Suppressor macrophage treated with lipopolysaccharide for 4 hours (primary cell): Measurements from ENCODE around the gene HSF5.
"Not testable (repeated sequence)": the region's sequence is repeated elsewhere in the genome, so short reads cannot be mapped to it uniquely, and the experiment has no call there.

ENCODE experiments used
- DNase-seq: peaks from one replicate; pipeline ENCODE4 v3.0.0-alpha.2; 2020

The HSF5 gene

DNA sequence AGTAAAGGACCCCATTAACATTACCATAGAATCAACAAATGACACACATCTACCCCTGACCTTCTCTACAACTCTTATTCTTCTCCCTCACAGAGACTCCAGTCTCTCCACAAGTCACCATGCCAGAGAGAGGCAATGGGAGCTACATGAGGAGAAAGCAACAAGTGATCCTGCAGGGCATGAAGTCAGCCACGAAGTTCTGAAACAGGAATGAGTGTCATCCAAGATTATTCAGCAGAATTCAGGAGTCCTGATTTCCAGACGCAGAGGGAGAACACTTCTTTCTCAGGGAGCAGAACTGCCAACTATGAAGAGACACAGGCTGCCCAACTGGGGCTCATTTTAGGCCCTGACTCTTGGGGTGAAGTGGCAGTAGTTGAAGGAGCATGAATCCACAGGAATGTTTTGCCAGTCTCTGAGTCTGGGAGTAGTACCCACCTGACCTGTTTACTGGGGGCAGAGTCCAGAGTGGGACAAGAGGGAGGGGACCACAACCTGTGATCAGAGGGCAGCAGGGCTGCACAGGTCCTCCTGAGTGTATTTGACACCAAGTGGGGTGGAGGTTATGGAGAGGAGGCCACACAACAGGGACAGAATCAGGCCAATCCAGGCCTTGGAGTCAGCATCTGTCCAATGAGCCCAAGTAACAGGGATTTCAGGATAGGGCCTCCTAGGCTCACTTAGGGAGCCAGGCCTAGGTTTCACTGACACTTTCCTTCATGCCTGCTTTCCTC is 28.6 kb upstream of the HSF5 start:
- DNase-seq: no peak

DNA sequence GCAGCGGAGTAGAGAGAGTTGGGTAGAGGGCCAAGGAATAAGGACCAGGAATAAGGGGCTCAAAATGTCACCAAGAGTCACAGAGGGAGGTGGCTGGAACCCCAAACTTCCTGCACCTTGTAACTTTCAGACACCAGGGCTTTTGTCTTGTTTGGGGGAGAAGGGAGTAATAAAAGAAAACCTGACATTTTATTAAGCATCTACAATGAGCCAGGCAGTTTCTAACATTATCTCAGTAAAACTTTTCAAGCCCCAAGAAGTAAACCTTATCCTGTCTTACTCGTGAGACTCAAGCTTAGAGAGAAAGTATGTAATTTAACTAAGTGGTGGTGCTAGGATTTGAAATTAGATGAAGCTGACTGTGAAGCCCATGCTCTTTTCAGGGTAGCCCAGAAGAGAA is 27.1 kb upstream of the HSF5 start:
- DNase-seq: no peak

DNA sequence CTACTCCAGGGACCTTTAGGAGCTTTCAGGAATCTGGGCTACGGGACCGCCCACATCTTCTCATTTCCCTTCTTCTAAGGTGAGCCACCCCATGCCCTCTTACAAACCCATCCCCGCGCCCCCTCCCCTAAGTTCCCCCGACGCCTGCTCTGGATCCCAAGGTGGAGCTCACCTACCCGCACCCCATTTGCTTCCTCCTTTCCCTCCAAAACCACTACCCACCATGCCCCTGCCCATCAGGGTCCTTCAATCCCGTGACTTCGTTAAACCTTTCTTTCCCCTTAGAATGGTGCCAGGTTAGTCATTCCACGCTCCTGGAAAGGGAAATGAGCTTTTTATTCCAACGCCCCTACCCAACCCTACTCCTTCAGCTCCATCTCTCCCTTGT is 26.6 kb upstream of the HSF5 start:
- DNase-seq: no peak

DNA sequence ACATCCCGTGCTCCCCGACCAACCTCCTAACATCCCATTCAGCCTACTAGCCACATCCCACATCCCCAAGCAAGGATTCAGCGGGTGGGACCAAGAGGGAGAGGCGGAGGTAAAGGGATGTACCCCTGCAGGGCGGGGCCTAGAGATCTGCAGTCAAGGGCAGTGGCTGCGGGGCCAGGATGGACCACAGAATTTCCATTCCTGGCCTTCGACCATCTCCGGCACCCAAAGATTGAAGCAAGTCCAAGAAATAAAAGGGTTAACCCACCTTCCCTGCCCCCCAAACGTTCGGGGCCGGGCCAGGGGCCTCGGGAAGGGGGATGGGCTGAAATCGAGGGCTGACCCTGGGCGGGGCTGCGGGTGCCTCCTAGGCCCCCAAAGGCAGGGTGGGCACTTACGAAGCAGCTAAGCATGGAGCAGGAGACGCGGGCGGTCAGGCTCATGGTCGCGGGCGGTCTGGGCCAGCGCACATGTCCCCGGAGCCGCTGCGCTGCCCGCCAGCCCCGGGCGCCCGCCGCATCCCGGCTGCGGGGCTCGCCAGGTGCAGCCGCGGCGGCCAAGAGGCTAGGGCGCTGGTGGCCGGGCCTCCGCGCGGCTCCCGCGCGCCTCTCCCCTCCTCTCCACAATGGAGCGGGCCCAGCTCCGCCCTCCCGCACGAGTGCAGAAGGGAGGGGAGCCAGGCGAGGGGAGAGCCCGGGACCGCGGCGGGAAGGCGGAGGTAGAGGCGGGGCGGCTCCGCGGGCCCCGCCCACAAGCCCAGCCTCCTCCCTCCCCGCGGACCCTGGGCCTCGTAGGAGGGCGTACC is 26.0 kb upstream of the HSF5 start, which contains the start of gene MTMR4:
Gene MTMR4 (minus strand): TSS at position 674 of the 805 bp plus-strand sequence. CDS start 231 bp downstream, at position 443.
- DNase-seq: peak; percentile 76

DNA sequence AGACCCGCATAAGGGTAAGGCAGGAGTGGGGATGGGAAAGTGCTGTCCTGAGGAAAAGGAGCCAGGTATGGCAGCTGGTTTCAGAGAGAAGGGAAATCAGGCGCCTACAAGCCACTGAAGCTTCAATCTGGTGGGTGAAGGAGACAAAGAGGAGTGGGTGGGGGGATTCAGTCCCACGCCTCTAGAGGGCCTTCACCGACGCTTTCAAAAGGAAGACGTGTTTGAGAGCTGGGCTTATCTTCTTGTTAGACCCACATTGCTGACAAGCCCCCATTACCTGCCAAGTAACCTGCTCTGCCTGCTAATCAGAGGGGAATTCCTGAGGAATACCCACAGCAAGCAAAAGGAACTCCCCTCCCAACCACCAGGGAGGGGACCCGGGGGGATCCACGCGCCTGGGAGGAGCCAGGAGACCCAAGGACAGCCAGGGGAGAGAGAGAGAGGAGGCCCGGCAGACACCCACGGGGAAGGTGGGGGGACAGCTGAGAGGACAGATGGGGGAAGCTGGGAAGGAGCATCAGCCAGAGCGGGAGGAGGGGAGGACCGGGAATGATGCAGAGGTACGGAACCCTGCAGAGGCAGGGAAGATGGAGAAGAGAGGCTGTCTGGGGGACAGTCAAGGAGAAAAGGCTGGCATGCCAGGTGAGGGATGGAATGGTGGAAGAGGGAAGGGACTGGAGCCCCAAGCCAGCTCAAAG is 25.2 kb upstream of the HSF5 start:
- no peak for DNase-seq

DNA sequence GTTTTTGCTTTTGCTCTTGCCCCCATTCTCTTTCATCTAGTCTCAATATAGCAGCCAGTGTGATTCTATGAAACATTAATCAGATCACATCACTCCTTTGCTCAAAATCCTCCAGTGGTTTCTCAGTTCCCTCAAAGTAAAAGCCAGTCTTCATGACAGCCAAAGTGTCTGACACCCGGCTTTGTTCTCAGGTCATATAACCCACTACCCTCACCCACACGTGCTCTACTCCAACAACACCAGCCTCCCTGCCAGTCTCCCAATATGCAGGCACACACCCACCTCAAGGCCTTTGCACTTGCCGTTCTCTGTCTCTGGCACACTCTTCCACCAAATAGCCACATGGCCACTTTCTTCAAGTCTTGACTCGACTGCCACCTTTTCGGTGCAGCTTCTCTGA is 21.9 kb upstream of the HSF5 start:
- no peak for DNase-seq

DNA sequence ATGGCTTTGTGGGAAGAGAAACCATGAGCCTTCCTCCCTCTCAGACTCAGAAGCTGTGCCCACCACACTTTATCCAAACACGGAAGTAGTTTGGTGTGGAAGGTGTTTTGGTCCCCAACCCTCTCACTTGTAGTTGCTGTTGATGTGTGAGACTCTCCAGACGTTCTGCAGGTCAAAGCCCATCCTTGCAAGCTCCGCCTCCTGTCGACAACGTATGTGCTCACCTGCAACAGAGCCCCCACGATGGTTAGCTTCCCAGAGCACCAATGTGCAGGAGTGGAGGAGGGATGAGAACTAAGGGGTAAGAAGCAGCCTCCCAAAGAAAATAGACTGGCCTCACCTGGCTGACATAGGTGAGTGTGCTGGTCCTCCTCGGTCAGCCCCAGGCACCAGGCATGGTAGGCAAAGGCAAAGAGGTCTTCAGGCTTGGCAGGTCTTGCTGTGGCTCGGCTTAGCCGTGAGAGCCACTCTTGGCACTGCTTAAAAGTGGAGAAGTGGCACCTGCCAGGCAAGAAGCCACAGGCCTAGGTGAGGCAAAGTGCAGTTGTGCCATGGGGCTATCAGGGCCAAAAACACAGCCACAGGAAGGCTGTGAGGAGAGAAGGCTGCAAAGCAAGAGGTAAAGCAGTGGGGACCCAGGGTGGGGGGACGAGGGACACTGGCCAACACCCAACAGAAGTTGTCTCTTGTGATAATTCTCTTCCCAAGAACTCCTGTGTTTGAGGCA is 20.3 kb upstream of the HSF5 start:
- no peak for DNase-seq

DNA sequence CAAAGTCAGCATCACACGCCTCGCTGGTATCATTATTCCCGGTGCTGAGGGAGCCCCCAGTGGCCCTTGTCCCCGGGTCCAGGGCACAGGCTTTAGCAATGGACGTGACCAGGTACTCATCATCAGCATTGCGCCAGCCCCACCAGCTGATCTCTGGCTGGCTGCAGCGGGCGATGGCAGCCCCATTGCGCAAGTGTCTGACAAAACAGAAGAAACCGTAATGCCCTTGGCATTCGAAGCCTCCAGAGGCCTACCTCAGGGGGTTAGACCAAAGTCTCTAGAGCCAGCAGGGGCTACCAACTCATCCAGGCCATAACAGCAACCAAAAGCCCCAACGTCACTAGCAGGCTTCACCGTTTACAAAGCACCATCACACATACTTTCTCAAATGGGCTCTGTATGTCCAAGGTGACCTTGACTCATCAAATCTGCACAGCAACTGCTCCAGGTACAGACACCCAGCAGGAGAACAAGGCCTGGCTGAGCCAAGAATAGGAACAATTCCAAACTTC is 19.0 kb upstream of the HSF5 start:
- peak; percentile 71 for DNase-seq

DNA sequence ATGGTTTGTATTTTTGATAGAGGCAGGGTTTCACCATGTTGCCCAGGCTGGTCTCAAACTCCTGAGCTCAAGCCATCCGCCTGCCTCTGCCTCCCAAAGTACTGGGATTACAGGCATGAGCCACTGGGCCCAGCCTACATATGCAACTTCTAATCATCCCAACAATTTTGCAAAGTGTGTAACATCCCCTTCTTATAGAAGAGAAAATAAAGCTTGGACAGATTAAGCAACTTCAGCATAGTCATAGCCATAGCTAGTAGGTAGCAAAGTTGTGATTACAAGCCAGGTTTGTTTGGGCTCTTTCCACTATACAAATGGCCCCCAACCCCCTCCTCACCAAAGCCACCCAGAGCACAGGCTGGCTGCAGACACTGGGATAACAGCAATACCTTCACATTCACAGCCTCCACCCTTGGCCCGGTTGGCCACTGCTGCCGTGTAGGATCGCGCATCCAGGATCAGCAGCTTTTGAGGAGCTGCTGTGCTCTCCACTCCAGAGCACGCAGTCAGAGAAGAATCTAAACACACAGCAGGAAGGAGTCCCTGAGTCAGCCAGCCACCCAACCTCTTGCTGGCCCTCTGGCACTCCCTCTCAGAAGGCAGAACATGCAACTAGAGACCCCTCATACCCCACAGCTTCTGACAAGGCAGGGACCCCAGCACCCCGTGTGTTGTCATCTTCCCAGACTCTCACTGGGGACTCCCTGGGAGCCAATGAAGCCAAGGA is 18.3 kb upstream of the HSF5 start:
- DNase-seq: no peak

DNA sequence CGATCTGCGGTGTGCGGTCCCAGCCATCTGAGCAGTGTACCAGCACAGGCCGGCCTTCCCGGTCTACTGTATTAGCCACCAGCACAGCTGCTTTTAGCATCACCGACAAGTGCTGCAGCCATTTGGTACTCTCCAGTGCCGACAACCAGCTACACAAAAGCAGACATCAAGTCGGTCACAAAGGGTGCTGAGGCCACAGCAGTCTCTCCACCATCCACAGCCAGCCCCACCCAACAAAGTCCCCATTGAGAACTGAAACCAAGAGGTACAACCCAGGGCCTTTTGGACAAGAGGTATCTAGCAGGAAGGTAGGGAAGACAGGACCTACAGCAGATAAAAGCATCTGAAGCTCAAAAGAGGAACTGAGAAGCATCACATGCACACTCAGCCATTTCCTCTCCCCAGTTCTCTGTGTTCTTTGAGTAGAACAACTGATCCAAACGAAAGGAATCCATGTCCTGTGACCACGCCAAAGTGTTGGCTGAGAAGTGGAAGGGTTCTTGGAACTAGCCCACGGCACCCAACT is 16.7 kb upstream of the HSF5 start:
- DNase-seq: peak; percentile 55

DNA sequence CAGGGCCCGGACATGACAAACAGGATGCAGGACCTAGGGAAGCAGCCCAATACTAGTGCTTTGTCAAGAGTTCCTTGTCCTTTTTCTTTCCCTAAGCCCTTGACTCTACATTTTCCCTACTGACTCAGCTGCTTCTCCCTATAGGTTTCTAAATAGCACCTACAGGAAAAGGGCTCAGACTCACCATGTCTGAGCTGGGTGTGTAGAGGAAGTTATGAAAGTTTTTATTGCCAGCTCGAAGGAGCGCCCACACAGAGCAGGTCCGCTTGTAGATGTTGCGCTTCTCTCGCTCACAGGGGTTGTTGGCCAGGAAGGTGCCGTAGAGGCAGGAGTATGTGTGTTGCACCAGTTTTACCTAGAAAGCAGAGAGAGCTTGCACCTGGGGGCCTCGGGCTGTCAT is 15.7 kb upstream of the HSF5 start:
- peak; percentile 26 for DNase-seq

DNA sequence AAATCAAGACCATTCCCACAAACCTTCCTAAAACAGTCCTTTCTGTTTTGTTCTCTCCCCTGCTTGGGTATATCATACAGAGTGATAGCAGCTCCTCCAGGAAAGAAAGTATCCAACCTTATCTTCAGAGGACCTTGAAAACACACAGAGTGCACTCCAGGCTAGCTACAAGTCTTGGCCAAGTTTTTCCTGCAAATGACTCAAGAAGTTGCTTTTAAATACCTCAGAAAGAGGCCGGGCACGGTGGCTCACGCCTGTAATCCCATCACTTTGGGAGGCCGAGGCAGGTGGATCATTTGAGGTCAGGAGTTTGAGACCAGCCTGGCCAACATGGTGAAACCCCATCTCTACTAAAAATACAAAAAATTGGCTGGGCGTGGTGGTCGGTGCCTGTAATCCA is 14.9 kb upstream of the HSF5 start:
- DNase-seq: not testable (repeated sequence)

DNA sequence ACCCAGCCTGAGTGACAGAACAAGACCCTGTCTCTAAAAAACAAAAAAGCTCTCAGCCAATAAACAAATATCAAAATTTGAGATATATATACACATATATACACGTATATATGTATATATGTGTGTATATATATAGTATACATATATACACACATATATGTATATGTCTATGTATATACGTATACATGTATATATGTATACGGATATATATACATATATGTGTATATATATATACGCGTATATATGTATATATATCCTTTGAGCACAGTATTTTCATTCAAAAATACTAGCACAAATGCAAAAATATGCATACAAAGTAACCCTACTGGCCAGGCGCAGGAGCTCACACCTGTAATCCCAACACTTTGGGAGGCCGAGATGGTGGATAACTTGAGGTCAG is 13.2 kb upstream of the HSF5 start:
- no peak for DNase-seq

DNA sequence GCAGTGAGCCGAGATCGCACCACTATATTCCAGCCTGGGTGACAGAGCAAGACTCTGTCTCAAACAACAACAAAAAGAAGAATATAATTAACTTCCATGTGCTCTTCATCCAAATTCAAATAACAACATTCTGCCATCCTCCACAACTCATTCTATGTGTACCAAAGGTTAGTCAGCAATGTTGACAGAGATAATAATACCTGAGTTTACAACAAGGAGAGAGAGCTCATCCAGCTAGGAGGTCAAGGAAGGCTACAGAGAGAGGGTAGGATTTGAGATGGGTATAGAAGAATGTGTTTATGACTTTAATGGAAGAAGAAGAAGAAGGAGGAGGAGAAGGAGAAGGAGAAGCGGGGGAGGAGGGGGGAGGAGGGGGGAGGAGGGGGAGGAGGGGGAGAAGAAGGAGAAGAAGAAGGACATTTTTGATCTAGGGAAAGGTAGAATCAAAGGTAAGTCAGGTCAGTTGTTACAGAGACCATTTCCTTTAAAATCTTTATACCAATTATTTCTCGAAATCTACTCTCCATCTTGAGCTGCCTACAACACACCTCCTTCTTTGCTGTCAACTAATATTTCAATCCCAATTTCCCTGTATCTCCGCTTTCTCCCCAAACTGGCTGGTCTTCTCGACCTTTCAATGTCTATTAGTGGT is 10.1 kb upstream of the HSF5 start:
- no peak for DNase-seq

DNA sequence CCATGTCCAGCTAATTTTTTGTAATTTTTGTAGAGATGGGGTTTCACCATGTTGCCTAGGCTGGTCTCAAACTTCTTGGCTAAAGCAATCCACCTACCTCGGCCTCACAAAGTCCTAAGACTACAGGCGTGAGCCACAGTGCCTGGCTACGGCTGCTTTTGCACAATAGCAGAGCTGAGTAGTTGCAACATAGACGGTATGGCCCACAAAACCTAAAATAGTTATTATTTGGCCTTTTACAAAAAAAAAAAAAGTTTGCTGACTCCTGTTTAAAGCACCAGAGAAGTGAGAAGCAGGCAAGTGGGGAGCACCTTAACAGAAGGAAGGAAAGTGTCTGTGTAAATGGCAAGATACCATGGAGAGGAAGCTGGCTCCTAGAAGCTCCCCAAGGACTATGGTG is 5.3 kb upstream of the HSF5 start:
- no peak for DNase-seq

DNA sequence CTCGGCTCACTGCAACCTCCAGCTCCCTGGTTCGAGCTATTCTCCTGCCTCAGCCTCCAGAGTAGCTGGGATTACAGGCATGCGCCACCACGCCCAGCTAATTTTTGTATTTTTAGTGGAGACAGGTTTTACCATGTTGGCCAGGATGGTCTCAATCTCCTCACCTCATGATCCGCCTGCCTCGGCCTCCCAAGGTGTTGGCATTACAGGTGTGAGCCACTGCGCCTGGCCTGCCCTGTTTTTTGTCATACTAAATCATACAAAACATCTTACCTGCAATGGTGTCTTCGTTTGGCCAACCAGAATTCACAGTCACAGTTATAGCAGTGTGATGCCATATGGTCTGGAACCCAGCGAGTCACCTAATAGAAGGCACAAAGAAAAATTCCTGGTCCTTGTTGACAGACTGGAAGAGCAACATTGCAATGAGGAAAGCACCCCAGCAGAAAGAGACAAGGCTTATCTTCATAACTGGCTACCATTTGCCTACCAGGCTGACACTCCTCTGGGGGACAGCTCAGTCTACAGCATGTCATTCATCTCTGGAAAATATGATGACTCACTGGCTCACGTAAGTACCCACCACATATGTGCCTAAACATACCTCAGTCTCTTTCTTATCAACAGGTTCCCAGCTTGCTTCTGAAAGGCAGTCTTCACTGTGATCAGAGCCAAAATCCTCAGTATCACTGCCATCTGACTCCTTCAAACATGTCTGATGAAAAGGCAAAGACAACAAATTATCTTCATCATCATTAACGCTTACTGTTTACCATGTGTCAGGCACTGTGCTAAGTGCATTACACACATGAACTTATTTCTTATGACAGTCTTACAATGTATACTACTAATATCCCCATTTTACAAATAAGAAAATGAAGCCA is 4.3 kb upstream of the HSF5 start:
- no peak for DNase-seq

DNA sequence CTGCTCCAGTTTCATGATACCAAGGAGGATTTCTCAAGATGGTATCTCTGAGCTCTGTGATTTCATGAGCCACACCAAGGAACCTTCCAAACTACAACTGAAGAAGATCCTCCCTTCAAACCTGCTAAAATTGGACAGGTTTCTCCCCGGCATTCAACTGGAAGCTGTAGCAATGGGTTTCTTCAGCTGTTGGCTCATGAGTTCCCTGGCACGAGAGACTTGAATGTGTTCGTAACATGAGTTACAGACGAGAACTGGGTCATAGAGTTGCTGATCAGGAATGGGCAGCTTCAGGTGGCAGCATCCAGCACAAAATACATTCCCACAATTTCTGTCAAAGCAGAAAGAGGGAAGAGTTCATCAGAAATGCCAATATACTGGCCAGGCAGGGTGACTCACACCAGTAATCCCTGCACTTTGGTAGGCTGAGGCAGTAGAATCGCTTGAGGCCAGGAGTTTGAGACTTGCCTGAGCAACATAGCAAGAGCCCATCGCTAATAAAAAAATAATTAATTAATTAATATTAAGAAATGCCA is 3.4 kb upstream of the HSF5 start:
- DNase-seq: no peak

DNA sequence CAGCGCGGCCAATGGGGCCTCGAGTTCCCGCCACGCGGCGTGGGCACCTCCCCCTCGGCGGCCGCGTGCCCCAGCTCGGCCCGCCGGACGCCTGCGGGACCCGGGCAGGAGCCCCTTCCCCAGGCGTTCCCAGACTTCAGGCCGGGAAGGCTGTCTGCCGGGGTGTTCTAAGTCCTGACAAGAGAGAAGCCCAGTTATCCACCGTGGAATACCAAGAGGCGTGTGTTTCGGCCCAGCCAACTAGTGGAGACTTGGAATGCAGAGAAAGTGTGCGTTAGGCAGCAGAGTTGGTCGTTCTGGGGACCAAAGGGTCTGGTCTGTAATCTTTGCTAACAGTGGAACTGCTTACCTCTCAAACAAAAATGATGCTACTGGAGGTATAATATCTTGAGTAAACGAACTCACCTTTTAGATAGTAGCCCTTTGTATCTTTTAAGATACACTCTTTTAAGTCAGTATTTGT is 251 bp upstream of the HSF5 start:
- DNase-seq: no peak

DNA sequence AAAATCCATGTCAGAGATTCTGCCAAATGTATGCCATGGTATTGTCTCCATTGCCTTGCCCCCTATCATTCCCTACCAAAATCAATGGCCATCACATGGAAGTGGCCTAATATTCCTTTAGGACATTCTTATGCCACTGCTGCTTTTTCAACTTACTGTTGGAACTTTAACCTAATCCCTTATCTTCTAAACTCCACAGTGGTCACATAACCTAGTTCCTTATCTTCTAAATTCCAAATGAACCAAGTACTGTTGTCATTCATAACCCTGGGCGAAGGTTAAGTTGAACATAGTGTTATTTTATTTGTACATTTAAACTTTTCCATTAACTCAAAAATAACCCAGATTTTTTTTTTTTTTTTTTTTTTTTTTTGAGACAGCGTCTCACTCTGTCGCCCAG is 3.6 kb downstream of the HSF5 start:
- DNase-seq: no peak

DNA sequence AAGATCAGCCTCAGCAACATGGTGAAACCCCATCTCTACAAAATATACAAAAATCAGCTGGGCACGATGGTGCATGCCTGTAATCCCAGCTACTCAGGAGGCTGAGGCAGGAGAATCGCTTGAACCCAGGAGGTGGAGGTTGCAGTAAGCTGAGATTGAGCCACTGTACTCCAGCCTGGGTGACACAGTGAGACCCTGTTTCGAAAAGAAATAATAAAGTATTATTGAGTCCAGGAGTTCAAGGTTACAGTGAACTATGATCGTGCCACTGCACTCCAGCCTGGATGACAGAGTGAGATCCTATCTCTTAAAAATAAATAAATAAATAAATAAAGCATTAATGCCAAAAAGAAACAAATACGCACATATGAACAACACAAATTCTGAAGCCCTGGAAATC is 6.4 kb downstream of the HSF5 start:
- DNase-seq: not testable (repeated sequence)
